B cell (primary cell): Measurements from ENCODE around the gene C2orf42. TPM values are rescaled to one million over a fixed set of nuclear protein-coding genes. Genes with fewer than 3 reads are reported as not detected.
"Not testable (repeated sequence)": the region's sequence is repeated elsewhere in the genome, so short reads cannot be mapped to it uniquely, and the experiment has no call there.

Experiments used
- ATAC-seq: fragments of 200-7000 bp; cut with Tn5 transposase; one replicate; pipeline ENCODE4 v1.10.0; 2021; ENCODE audit warnings: low read depth, mild to moderate bottlenecking, moderate number of reproducible peaks, moderate library complexity
- CTCF ChIA-PET: fragments of 350-600 bp; sonication (Branson Sonifier 250); formaldehyde crosslinking; loops from one replicate; lab custom pipeline; 2021; ENCODE audit warnings: antibody characterized with exemption, inconsistent platforms; lab: Charles Lee
- POLR2A ChIA-PET: fragments of 350-600 bp; sonication (Branson Sonifier 250); formaldehyde crosslinking; loops from one replicate; lab custom pipeline; 2021; ENCODE audit warnings: antibody characterized with exemption; lab: Charles Lee
- DNase-seq: peaks from one replicate; pipeline ENCODE4 v3.0.0; 2013
- H2AFZ ChIP-seq: 2 replicates; pipeline ENCODE4 v1.6.1; 2012; ENCODE audit warnings: mild to moderate bottlenecking, low read depth, low read length; ENCODE audit not compliant: insufficient read depth, poor library complexity, severe bottlenecking
- H3K27ac ChIP-seq, 2 donors: 1 replicate in 1 of 2; 2 replicates in 1 of 2; pipeline ENCODE4 v1.5.1; 2012 to 2013; ENCODE audit warnings: low read length in 2 of 2, mild to moderate bottlenecking in 2 of 2, moderate library complexity in 1 of 2
- H3K27me3 ChIP-seq, 4 experiments: fragments of 200-600 bp in 1 of 4; sonication (generic) in 1 of 4; replicated peaks in 1 of 4; 1 replicate in 2 of 4; 2 replicates in 2 of 4; pipeline versions ENCODE4 v1.6.1 to v1.7.0; 2013 to 2016; ENCODE audit warnings: low read length in 3 of 4, mild to moderate bottlenecking in 2 of 4, mixed read lengths in 1 of 4, moderate library complexity in 1 of 4; ENCODE audit not compliant: insufficient read depth in 4 of 4, control insufficient read depth in 3 of 4; ENCODE audit errors: control extremely low read depth in 1 of 4
- H3K36me3 ChIP-seq, 2 experiments: replicated peaks in 1 of 2; 1 replicate in 1 of 2; 2 replicates in 1 of 2; pipeline versions ENCODE4 v1.6.1 to v1.7.1; 2013; ENCODE audit warnings: low read length in 1 of 2; ENCODE audit not compliant: insufficient read depth in 2 of 2, control insufficient read depth in 1 of 2; ENCODE audit errors: control extremely low read depth in 1 of 2, extremely low read depth in 1 of 2
- H3K4me1 ChIP-seq, 2 donors: fragments of 200-600 bp in 1 of 2; sonication (generic) in 1 of 2; 1 replicate in 1 of 2; 2 replicates in 1 of 2; pipeline versions ENCODE4 v1.5.1 to v1.6.1; 2013 to 2017; ENCODE audit warnings: low read length in 2 of 2; ENCODE audit not compliant: control insufficient read depth in 2 of 2, insufficient read depth in 2 of 2
- H3K4me2 ChIP-seq: replicated peaks from 2 replicates; pipeline ENCODE3; 2012; ENCODE audit warnings: mild to moderate bottlenecking, low read depth, low read length; ENCODE audit not compliant: poor library complexity, severe bottlenecking
- H3K4me3 ChIP-seq, 5 experiments: fragments of 200-600 bp in 1 of 5; sonication (generic) in 1 of 5; 1 replicate in 3 of 5; 2 replicates in 2 of 5; pipeline versions ENCODE4 v1.5.1 to v1.7.0; 2011 to 2016; ENCODE audit warnings: low read length in 4 of 5, mild to moderate bottlenecking in 4 of 5, low read depth in 2 of 5, control low read depth in 1 of 5, moderate library complexity in 1 of 5; ENCODE audit not compliant: insufficient read depth in 1 of 5; ENCODE audit errors: control extremely low read depth in 1 of 5, extremely low read depth in 1 of 5
- H3K79me2 ChIP-seq: fragments of 200-600 bp; sonication (generic); one replicate; pipeline ENCODE4 v1.6.0; 2016; ENCODE audit warnings: low read length; ENCODE audit not compliant: control insufficient read depth, insufficient read depth
- H3K9ac ChIP-seq: fragments of 200-600 bp; sonication (generic); 2 replicates; pipeline ENCODE4 v1.6.1; 2017; ENCODE audit warnings: mild to moderate bottlenecking, low read length, moderate library complexity
- H3K9me3 ChIP-seq, 3 donors: one replicate each; pipeline versions ENCODE4 v1.6.1 to v1.7.1; 2013; ENCODE audit warnings: low read length in 2 of 3; ENCODE audit not compliant: control insufficient read depth in 2 of 3, insufficient read depth in 1 of 3; ENCODE audit errors: control extremely low read depth in 1 of 3
- H4K20me1 ChIP-seq: 2 replicates; pipeline ENCODE4 v1.6.0; 2012; ENCODE audit warnings: mild to moderate bottlenecking, low read length; ENCODE audit not compliant: insufficient read depth, control insufficient read depth, poor library complexity, severe bottlenecking
- H3K27ac Mint-ChIP-seq: one replicate; pipeline ENCODE4 v1.8.0; 2021; ENCODE audit warnings: mixed read lengths
- H3K27me3 Mint-ChIP-seq: one replicate; pipeline ENCODE4 v1.8.0; 2021; ENCODE audit warnings: mixed read lengths
- H3K4me1 Mint-ChIP-seq: one replicate; pipeline ENCODE4 v1.8.0; 2021; ENCODE audit warnings: mixed read lengths
- H3K4me3 Mint-ChIP-seq: one replicate; pipeline ENCODE4 v1.8.0; 2021; ENCODE audit warnings: mixed read lengths
- H3K9me3 Mint-ChIP-seq: one replicate; pipeline ENCODE4 v1.8.0; 2022; ENCODE audit warnings: mixed read lengths; ENCODE audit not compliant: insufficient read depth
- EZH2 ChIP-seq: IDR thresholded peaks from 2 replicates; pipeline ENCODE4 v1.6.1; 2012; ENCODE audit warnings: borderline replicate concordance, low read depth, mild to moderate bottlenecking, moderate library complexity, low read length; ENCODE audit not compliant: insufficient read depth, poor library complexity, severe bottlenecking
- WGBS: methylation state at CpG from one replicate; pipeline ENCODE4 v1.1.5; 2013; ENCODE audit warnings: missing lambda C conversion rate; ENCODE audit not compliant: insufficient coverage; 5-methylcytosine and 5-hydroxymethylcytosine counted together
- intact Hi-C: fragments of 100-400 bp; cut with micrococcal nuclease; formaldehyde crosslinking; loops from one replicate; pipeline ENCODE4 v1.10.0; 2022
- polyA plus RNA-seq: library from polyadenylated mRNA; depleted of rRNA; stranded (reverse); fragments of >200 nt; gene quantifications from 2 replicates; pipeline ENCODE4 v1.2.3, GENCODE V29; 2012
- total RNA-seq, 2 donors: library from RNA; stranded (reverse); fragments of 120-200 nt in 1 of 2; gene quantifications; 1 replicate in 1 of 2; 2 replicates in 1 of 2; pipeline versions ENCODE4 v1.2.3 to v1.2.4, GENCODE V29; 2013 to 2022
- TF ChIP-seq, protein P1 (sequence below): fragments of 200-600 bp; IDR thresholded peaks from one replicate; pipeline ENCODE4 v1.8.0; 2022; ENCODE audit warnings: antibody characterized with exemption, mild to moderate bottlenecking

The C2orf42 gene
- total and polyA plus RNA-seq, 2 donors (not counting 1 experiment from before 2014, with no cell fraction given), result 13.0 to 42.9 TPM

DNA sequence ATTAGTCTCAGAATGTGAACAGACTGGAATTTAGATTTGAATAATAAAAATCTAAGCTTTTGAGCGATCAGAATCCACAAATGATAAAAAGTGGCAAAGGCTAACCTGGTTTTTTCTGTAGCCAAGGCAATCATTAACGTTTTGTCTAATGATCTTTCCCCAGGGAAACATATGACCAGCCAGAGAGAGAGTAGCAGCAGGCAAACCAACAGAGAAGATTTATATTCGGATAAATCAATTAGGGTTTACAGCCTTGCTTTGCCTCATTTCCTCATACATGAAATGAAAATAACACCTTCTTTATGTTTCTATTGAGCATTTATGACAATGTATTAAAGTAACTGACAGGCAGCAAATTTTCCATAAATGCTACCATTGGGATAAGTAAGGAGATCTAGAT, 43.1 kb upstream of the C2orf42 start:
- Histone ChIP-seq H3K9ac (no peak overlapping the region), H3K4me3 (no peak overlapping the region), H3K79me2 (peaks cover 49% of the 10 kb centered on the region), H2AFZ (no peak overlapping the region), H3K4me2 (no peak overlapping the region), H3K27me3 (no peaks in the 10 kb centered on the region), H3K36me3 (peaks cover 13 to 53% of the 10 kb centered on the region in 2 experiments), H3K4me1 (no peaks in the 10 kb centered on the region), H4K20me1 (peaks cover 26% of the 10 kb centered on the region), H3K27ac (no peak overlapping the region), H3K9me3 (no peaks in the 10 kb centered on the region)
- Mint-ChIP-seq H3K9me3 (no peaks in the 10 kb centered on the region), H3K4me3 (no peak overlapping the region), H3K4me1 (peaks cover 2% of the 10 kb centered on the region), H3K27ac (no peak overlapping the region), H3K27me3 (no peaks in the 10 kb centered on the region)
- POLR2A ChIA-PET, result no interaction called here
- intact Hi-C loops, result no loop called here
- ATAC-seq (no peak), DNase-seq (no peak)
- CTCF ChIA-PET, result no interaction called here
- WGBS, result 93% methylated on average over 2 of the region's 3 CpGs
- TF ChIP-seq, protein P1, sequence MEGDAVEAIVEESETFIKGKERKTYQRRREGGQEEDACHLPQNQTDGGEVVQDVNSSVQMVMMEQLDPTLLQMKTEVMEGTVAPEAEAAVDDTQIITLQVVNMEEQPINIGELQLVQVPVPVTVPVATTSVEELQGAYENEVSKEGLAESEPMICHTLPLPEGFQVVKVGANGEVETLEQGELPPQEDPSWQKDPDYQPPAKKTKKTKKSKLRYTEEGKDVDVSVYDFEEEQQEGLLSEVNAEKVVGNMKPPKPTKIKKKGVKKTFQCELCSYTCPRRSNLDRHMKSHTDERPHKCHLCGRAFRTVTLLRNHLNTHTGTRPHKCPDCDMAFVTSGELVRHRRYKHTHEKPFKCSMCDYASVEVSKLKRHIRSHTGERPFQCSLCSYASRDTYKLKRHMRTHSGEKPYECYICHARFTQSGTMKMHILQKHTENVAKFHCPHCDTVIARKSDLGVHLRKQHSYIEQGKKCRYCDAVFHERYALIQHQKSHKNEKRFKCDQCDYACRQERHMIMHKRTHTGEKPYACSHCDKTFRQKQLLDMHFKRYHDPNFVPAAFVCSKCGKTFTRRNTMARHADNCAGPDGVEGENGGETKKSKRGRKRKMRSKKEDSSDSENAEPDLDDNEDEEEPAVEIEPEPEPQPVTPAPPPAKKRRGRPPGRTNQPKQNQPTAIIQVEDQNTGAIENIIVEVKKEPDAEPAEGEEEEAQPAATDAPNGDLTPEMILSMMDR, result no peak
- no peak for TF ChIP-seq EZH2

GRCh38 chr2:70226781-70227180, 36.0 kb upstream of the C2orf42 start:
- ATAC-seq (no peak), DNase-seq (no peak)
- Histone ChIP-seq H3K9ac (no peak overlapping the region), H3K36me3 (peaks cover 9 to 67% of the 10 kb centered on the region in 2 experiments), H3K79me2 (peaks cover 14% of the 10 kb centered on the region), H3K4me3 (no peak overlapping the region), H3K27me3 (no peaks in the 10 kb centered on the region), H4K20me1 (no peaks in the 10 kb centered on the region), H3K4me2 (no peak overlapping the region), H2AFZ (no peak overlapping the region), H3K9me3 (no peaks in the 10 kb centered on the region), H3K27ac (no peak overlapping the region), H3K4me1 (no peaks in the 10 kb centered on the region)
- TF ChIP-seq EZH2, result no peak
- TF ChIP-seq, protein P1, result no peak
- intact Hi-C loops, result no loop called here
- Mint-ChIP-seq H3K4me3 (no peak overlapping the region), H3K9me3 (no peaks in the 10 kb centered on the region), H3K4me1 (no peaks in the 10 kb centered on the region), H3K27ac (no peak overlapping the region), H3K27me3 (no peaks in the 10 kb centered on the region)
- CTCF ChIA-PET, result no interaction called here
- POLR2A ChIA-PET, result no interaction called here
- no CpG with 5 or more reads among the region's 2 CpGs for WGBS

DNA sequence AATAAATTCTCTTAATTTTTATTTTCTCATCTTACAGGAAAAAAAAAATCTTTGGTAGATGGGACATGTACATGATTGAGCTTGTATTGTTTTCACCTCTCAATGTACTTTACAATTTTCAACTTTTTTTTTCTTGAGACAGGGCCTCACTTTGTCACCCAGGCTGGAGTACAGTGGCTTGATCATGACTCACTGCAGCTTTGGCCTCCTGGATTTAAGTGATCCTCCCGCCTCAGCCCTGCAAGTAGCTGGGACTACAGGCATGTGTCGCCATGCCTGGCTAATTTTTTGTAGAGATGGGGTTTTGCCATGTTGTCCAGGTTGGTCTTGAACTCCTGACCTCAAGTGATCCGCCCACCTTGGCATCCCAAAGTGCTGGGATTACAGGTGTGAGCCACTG, 32.5 kb upstream of the C2orf42 start:
- ATAC-seq, H3K27me3 Mint-ChIP-seq, H3K4me3 ChIP-seq, H3K79me2 ChIP-seq, H3K9me3 Mint-ChIP-seq, H3K4me1 ChIP-seq, H2AFZ ChIP-seq, CTCF ChIA-PET, H3K4me3 Mint-ChIP-seq, H3K9ac ChIP-seq, DNase-seq, H4K20me1 ChIP-seq, H3K27me3 ChIP-seq, H3K4me2 ChIP-seq, intact Hi-C loops, H3K9me3 ChIP-seq, H3K27ac Mint-ChIP-seq, POLR2A ChIA-PET, H3K4me1 Mint-ChIP-seq, H3K27ac ChIP-seq: not testable (repeated sequence)
- peaks cover 4 to 61% of the 10 kb centered on the region in 2 experiments for H3K36me3 ChIP-seq
- WGBS, result 100% methylated on average over 2 of the region's 3 CpGs
